Activated CD8-positive, alpha-beta T cell treated with anti-CD3 and anti-CD28 coated beads for 36 hours (primary cell): Measurements from ENCODE around the gene OGFR. TPM values are rescaled to one million over a fixed set of nuclear protein-coding genes. Genes with fewer than 3 reads are reported as not detected.

Experiments
- ATAC-seq: fragments of 200-7000 bp; cut with Tn5 transposase; one replicate; pipeline ENCODE4 v1.10.0; 2021; ENCODE audit warnings: mild to moderate bottlenecking, moderate library complexity
- CTCF ChIA-PET: fragments of 350-600 bp; sonication (Branson Sonifier 250); formaldehyde crosslinking; loops from one replicate; lab custom pipeline; 2021; ENCODE audit warnings: antibody characterized with exemption; lab: Charles Lee
- POLR2A ChIA-PET: fragments of 350-600 bp; sonication (Branson Sonifier 250); formaldehyde crosslinking; loops from one replicate; lab custom pipeline; 2021; ENCODE audit warnings: antibody characterized with exemption; lab: Charles Lee
- DNase-seq: peaks from one replicate; pipeline ENCODE4 v3.0.0-alpha.2; 2020
- H3K27ac Mint-ChIP-seq: one replicate; pipeline ENCODE4 v1.8.0; 2021; ENCODE audit warnings: mild to moderate bottlenecking, mixed read lengths
- H3K27me3 Mint-ChIP-seq: one replicate; pipeline ENCODE4 v1.8.0; 2021; ENCODE audit warnings: mixed read lengths
- H3K36me3 Mint-ChIP-seq: one replicate; pipeline ENCODE4 v1.8.0; 2021; ENCODE audit warnings: low read depth, mixed read lengths
- H3K4me1 Mint-ChIP-seq: one replicate; pipeline ENCODE4 v1.8.0; 2021; ENCODE audit warnings: low read depth, mixed read lengths
- H3K4me3 Mint-ChIP-seq: one replicate; pipeline ENCODE4 v1.8.0; 2021; ENCODE audit warnings: mild to moderate bottlenecking, moderate library complexity, mixed read lengths
- H3K9me3 Mint-ChIP-seq: one replicate; pipeline ENCODE4 v1.8.0; 2021; ENCODE audit warnings: mixed read lengths
- intact Hi-C: fragments of 100-400 bp; cut with micrococcal nuclease; formaldehyde crosslinking; loops from one replicate; pipeline ENCODE4 v1.10.0; 2022
- total RNA-seq, 2 experiments: library from RNA; stranded (reverse); gene quantifications; one replicate each; pipeline ENCODE4 v1.2.3, GENCODE V29; 2021
- TF ChIP-seq, protein P1 (sequence below): fragments of 200-600 bp; IDR thresholded peaks from one replicate; pipeline ENCODE4 v1.8.0; 2022; ENCODE audit warnings: antibody characterized with exemption, mild to moderate bottlenecking

The OGFR gene
- total RNA-seq, 2 experiments from 2014 or later: 53.6 to 55.2 TPM

DNA sequence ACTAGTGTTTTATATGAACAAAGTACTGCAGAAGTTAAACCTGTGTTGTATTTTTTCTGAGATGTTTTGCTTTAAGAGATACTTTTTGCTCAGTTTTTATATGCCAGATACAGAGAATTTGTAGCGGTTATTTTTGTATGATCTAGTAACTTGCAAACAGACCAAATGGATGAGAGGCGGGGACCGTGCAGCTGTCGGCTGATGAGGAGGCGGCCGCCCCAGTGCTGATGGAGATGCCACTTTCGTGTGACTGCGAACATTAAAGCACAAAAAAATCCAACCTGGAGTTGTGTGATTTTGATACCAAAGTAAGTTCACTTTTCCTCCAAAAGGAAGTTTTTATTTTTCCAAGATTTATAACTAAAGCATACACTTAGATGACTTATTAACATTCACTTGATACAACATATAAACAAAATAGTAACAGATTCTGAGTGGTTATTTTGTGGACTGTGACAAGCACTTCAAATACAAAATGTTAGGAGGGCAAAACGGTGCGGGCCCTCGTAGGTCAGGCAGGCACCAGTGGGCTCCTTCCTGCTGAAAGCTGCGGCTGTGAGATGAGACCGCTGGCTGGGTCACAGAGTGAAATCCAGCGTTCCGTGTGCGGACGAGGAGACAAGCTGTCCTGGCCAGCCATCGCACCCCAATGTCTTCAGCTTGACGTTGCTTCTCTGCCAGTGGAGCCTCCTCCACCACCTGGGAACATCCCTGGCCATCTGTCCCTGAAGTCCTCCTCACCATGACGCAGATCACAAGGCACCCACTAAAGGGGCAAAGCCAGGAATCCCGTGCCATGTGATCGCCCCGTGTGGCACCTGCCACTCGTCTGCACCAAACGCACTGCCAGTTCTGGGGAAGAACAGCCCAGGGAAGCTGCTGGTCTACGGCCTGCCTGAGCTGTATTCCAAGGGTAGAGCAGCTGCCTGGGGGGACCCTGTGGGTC is 4.0 kb upstream of the OGFR start:
- no peak overlapping the region for H3K4me3 Mint-ChIP-seq
- H3K9me3 Mint-ChIP-seq: no peaks in the 10 kb centered on the region
- TF ChIP-seq, protein P1, sequence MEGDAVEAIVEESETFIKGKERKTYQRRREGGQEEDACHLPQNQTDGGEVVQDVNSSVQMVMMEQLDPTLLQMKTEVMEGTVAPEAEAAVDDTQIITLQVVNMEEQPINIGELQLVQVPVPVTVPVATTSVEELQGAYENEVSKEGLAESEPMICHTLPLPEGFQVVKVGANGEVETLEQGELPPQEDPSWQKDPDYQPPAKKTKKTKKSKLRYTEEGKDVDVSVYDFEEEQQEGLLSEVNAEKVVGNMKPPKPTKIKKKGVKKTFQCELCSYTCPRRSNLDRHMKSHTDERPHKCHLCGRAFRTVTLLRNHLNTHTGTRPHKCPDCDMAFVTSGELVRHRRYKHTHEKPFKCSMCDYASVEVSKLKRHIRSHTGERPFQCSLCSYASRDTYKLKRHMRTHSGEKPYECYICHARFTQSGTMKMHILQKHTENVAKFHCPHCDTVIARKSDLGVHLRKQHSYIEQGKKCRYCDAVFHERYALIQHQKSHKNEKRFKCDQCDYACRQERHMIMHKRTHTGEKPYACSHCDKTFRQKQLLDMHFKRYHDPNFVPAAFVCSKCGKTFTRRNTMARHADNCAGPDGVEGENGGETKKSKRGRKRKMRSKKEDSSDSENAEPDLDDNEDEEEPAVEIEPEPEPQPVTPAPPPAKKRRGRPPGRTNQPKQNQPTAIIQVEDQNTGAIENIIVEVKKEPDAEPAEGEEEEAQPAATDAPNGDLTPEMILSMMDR: no peak
- ATAC-seq: no peak
- ChIA-PET POLR2A (no interaction called here), CTCF (no interaction called here)
- no peak for DNase-seq
- no peaks in the 10 kb centered on the region for H3K27me3 Mint-ChIP-seq
- no peak overlapping the region for H3K27ac Mint-ChIP-seq
- H3K36me3 Mint-ChIP-seq: peaks cover 29% of the 10 kb centered on the region
- intact Hi-C loops: no loop called here
- H3K4me1 Mint-ChIP-seq: peaks cover 23% of the 10 kb centered on the region

GRCh38 chr20:62801284-62802010 is 3.2 kb upstream of the OGFR start:
- DNase-seq (no peak), ATAC-seq (no peak)
- POLR2A ChIA-PET: no interaction called here
- no peaks in the 10 kb centered on the region for H3K27me3 Mint-ChIP-seq
- H3K4me1 Mint-ChIP-seq: peaks cover 28% of the 10 kb centered on the region
- no peak overlapping the region for H3K27ac Mint-ChIP-seq
- no peak overlapping the region for H3K4me3 Mint-ChIP-seq
- peaks cover 35% of the 10 kb centered on the region for H3K36me3 Mint-ChIP-seq
- TF ChIP-seq, protein P1: no peak
- CTCF ChIA-PET: no interaction called here
- H3K9me3 Mint-ChIP-seq: no peaks in the 10 kb centered on the region
- intact Hi-C loops: no loop called here

DNA sequence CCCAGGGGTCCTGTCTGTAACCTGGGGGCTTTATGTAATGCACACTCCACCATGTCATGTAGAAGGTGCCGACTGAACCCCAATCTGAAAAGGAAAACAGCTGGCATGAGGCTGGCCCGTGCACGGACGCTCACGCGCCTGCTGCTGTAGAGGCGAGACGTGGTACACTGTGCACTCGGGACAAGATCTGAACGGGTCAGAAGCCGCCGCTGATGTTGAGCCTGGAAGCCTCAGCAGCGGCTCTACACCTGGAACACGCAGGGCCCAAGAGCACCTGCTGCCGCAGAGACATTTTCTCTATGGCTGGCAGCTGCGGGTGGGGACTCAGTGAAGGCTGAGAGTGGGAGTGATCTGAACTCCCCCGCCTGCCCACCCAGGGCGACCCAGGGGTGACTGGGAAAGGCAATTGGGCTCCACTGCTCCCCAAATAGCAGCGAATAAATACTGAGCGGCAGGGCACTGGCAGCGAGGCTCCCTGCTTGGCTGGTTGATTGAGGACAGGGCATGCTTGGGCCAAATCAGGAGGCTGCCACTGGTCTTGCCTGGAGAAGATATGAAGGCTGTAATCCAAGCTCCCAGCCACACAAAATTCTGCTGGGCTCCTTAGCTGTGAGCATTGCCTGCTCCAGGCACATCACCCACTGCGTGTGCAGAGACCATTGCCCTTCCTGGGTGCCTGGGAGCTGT is 2.5 kb upstream of the OGFR start:
- DNase-seq (no peak), ATAC-seq (no peak)
- Mint-ChIP-seq H3K9me3 (no peaks in the 10 kb centered on the region), H3K27ac (no peak overlapping the region), H3K27me3 (no peaks in the 10 kb centered on the region), H3K4me3 (no peak overlapping the region), H3K36me3 (peaks cover 35% of the 10 kb centered on the region), H3K4me1 (peaks cover 31% of the 10 kb centered on the region)
- ChIA-PET POLR2A (interaction anchor here (0.6 kb wide), 1 partner anchor 395 kb away, joined by 3 read pairs; no protein-coding TSS in a partner anchor), CTCF (no interaction called here)
- intact Hi-C loops: no loop called here
- TF ChIP-seq, protein P1: no peak

GRCh38 chr20:62804021-62804626 is 511 bp upstream of the OGFR start:
- POLR2A ChIA-PET: interaction anchor here (0.8 to 2.2 kb wide), 5 partner anchors 9 to 181 kb away, joined by 3 to 12 read pairs (median 6); no protein-coding TSS in a partner anchor
- peak; percentile 27 for ATAC-seq
- H3K27ac Mint-ChIP-seq: peak overlapping the region; percentile 88
- H3K4me3 Mint-ChIP-seq: peak overlapping the region; percentile 83
- H3K27me3 Mint-ChIP-seq: no peaks in the 10 kb centered on the region
- H3K36me3 Mint-ChIP-seq: peaks cover 31% of the 10 kb centered on the region
- peak; percentile 50 for DNase-seq
- CTCF ChIA-PET: interaction anchor here (0.7 kb wide), 1 partner anchor 10 kb away, joined by 3 read pairs; no protein-coding TSS in a partner anchor
- H3K9me3 Mint-ChIP-seq: no peaks in the 10 kb centered on the region
- H3K4me1 Mint-ChIP-seq: peaks cover 30% of the 10 kb centered on the region
- TF ChIP-seq, protein P1: no peak
- intact Hi-C loops: no loop called here
